Activated naive CD8-positive, alpha-beta T cell treated with anti-CD3 and anti-CD28 coated beads, Interleukin-2, amount 10 ng/mL, durations not matched to agents 7 days and 5 days (primary cell): ENCODE data around the gene MLF2. TPM values are rescaled to one million over a fixed set of nuclear protein-coding genes. Genes with fewer than 3 reads are reported as not detected.

Source experiments
- ATAC-seq: fragments of 150-1000 bp; cut with Tn5 transposase; one replicate; pipeline ENCODE4 v1.10.0; 2021; ENCODE audit warnings: low read depth, moderate library complexity
- POLR2A ChIA-PET: fragments of 350-600 bp; sonication (Branson Sonifier 250); formaldehyde crosslinking; loops from one replicate; lab custom pipeline; 2021; ENCODE audit warnings: antibody characterized with exemption; lab: Charles Lee
- DNase-seq: peaks from one replicate; pipeline ENCODE4 v3.0.0; 2021
- H3K27ac Mint-ChIP-seq: one replicate; pipeline ENCODE4 v1.8.0; 2022; ENCODE audit warnings: mild to moderate bottlenecking, mixed read lengths
- H3K27me3 Mint-ChIP-seq: one replicate; pipeline ENCODE4 v1.8.0; 2022; ENCODE audit warnings: mild to moderate bottlenecking, moderate library complexity, mixed read lengths
- H3K36me3 Mint-ChIP-seq: one replicate; pipeline ENCODE4 v1.8.0; 2021; ENCODE audit warnings: mild to moderate bottlenecking, mixed read lengths
- H3K4me1 Mint-ChIP-seq: one replicate; pipeline ENCODE4 v1.8.0; 2021; ENCODE audit warnings: mixed read lengths
- H3K4me3 Mint-ChIP-seq: one replicate; pipeline ENCODE4 v1.8.0; 2022; ENCODE audit warnings: mild to moderate bottlenecking, moderate library complexity, mixed read lengths
- H3K9me3 Mint-ChIP-seq: one replicate; pipeline ENCODE4 v1.8.0; 2021; ENCODE audit warnings: mixed read lengths
- total RNA-seq, 2 experiments: library from RNA; stranded (reverse); gene quantifications; one replicate each; pipeline ENCODE4 v1.2.3, GENCODE V29; 2021

MLF2 gene
- total RNA-seq, 2 experiments from 2014 or later: 108 to 118 TPM

DNA sequence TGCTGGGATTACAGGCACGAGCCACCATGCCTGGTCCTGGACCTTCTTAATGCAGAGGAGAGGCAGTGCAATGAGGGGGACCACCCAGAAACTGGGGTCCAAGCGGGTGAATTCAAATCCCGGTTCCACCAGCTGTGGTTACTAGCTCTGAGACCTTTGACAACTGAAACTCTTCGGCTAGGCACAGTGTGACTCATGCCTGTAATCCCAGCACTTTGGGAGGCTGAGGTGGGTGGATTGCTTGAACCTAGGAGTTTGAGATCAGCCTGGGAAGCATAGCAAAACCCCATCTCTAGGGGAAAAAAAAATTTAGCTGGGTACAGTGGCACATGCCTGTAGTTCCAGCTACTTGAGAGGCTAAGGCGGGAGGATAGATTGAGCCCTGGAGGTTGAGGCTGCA is 31.4 kb upstream of the MLF2 start:
- no peak overlapping the region for H3K4me3 Mint-ChIP-seq
- DNase-seq: no peak
- no peaks in the 10 kb centered on the region for H3K36me3 Mint-ChIP-seq
- H3K9me3 Mint-ChIP-seq: no peaks in the 10 kb centered on the region
- no peak for ATAC-seq
- H3K27me3 Mint-ChIP-seq: peaks cover 1% of the 10 kb centered on the region
- H3K27ac Mint-ChIP-seq: no peak overlapping the region
- POLR2A ChIA-PET: interaction anchor here (1.7 kb wide), 1 partner anchor 31 kb away, joined by 7 read pairs; the partner anchor contains the start of gene MLF2
- H3K4me1 Mint-ChIP-seq: peaks cover 25% of the 10 kb centered on the region

GRCh38 chr12:6783828-6784227 is 30.9 kb upstream of the MLF2 start:
- no peak overlapping the region for H3K27ac Mint-ChIP-seq
- ATAC-seq: no peak
- H3K27me3 Mint-ChIP-seq: no peaks in the 10 kb centered on the region
- POLR2A ChIA-PET: interaction anchor here (1.7 kb wide), 1 partner anchor 31 kb away, joined by 7 read pairs; the partner anchor contains the start of gene MLF2
- H3K9me3 Mint-ChIP-seq: no peaks in the 10 kb centered on the region
- H3K4me1 Mint-ChIP-seq: peaks cover 27% of the 10 kb centered on the region
- DNase-seq: no peak
- peaks cover under 1% of the 10 kb centered on the region for H3K36me3 Mint-ChIP-seq
- no peak overlapping the region for H3K4me3 Mint-ChIP-seq

- ATAC-seq (no peak), DNase-seq (no peak)
- Mint-ChIP-seq H3K9me3 (no peaks in the 10 kb centered on the region), H3K27ac (no peak overlapping the region), H3K4me1 (peaks cover 31% of the 10 kb centered on the region), H3K36me3 (peaks cover 7% of the 10 kb centered on the region), H3K4me3 (no peak overlapping the region), H3K27me3 (no peaks in the 10 kb centered on the region)
- POLR2A ChIA-PET: interaction anchor here (1.7 kb wide), 1 partner anchor 30 kb away, joined by 7 read pairs; the partner anchor contains the start of gene MLF2
Observed at GRCh38 chr12:6782850-6783566, 30.1 kb upstream of the MLF2 start.

DNA sequence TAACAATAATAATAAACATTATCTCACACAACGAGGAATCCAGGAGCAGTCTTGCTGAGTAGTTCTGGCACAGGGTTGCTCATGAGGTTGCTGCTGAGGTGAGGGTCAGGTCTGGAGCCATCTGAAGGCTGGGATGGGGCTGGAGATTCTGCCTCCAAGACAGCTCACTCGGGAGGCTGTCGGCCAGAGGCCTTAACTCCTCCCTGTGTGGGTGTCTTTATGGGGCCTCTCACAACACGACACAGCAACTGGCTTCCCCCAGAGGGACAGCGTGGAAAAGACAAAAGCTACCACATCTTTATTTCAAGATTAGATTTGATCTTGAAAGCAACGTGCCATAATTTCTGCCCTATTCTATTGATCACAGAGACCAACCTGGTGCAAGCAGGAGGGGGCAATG is 29.2 kb upstream of the MLF2 start:
- POLR2A ChIA-PET: interaction anchor here (0.8 to 2.7 kb wide), 2 partner anchors 29 to 93 kb away, joined by 5 to 16 read pairs; partner anchors contain the start of genes MLF2 and ZNF384
- no peak overlapping the region for H3K4me3 Mint-ChIP-seq
- H3K9me3 Mint-ChIP-seq: no peaks in the 10 kb centered on the region
- H3K27me3 Mint-ChIP-seq: no peaks in the 10 kb centered on the region
- no peak overlapping the region for H3K27ac Mint-ChIP-seq
- peaks cover 31% of the 10 kb centered on the region for H3K4me1 Mint-ChIP-seq
- no peak for ATAC-seq
- DNase-seq: no peak
- H3K36me3 Mint-ChIP-seq: peaks cover 9% of the 10 kb centered on the region

DNA sequence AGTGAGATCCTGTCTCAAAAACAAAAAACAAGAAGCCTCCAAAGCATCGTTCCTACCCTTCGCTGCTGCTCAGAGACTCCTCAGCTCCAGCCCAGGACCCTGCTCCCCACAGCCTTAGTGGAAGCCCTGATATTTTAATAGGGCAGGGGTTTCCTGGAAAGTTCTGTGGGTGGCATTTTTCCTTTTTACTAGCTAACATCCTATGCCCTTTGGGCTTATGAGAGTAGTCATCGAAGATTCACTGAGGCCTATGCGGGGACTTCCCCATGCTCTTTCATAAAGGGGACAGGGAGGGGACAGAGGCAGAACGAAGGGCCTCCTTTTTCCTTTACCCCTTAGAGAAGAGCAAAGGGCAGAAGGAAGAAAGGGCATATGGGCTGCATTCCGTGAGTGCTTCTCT is 27.6 kb upstream of the MLF2 start:
- POLR2A ChIA-PET: interaction anchor here (0.6 to 2.7 kb wide), 4 partner anchors 28 to 70 kb away, joined by 3 to 16 read pairs (median 3); partner anchors contain the start of genes CDCA3 and MLF2
- H3K27me3 Mint-ChIP-seq: no peaks in the 10 kb centered on the region
- H3K27ac Mint-ChIP-seq: peak overlapping the region; percentile 32
- no peak overlapping the region for H3K4me3 Mint-ChIP-seq
- H3K9me3 Mint-ChIP-seq: no peaks in the 10 kb centered on the region
- H3K4me1 Mint-ChIP-seq: peaks cover 27% of the 10 kb centered on the region
- ATAC-seq (no peak), DNase-seq (no peak)
- peaks cover 14% of the 10 kb centered on the region for H3K36me3 Mint-ChIP-seq

GRCh38 chr12:6779708-6780432 is 26.9 kb upstream of the MLF2 start:
- H3K27me3 Mint-ChIP-seq: no peaks in the 10 kb centered on the region
- no peak overlapping the region for H3K4me3 Mint-ChIP-seq
- peaks cover 19% of the 10 kb centered on the region for H3K36me3 Mint-ChIP-seq
- no peaks in the 10 kb centered on the region for H3K9me3 Mint-ChIP-seq
- peak overlapping the region; percentile 72 for H3K27ac Mint-ChIP-seq
- no peak for DNase-seq
- no peak for ATAC-seq
- POLR2A ChIA-PET: interaction anchor here (0.6 to 2.7 kb wide), 4 partner anchors 27 to 319 kb away, joined by 3 to 16 read pairs (median 3); partner anchors contain the start of genes CDCA3 and MLF2
- peaks cover 34% of the 10 kb centered on the region for H3K4me1 Mint-ChIP-seq

DNA sequence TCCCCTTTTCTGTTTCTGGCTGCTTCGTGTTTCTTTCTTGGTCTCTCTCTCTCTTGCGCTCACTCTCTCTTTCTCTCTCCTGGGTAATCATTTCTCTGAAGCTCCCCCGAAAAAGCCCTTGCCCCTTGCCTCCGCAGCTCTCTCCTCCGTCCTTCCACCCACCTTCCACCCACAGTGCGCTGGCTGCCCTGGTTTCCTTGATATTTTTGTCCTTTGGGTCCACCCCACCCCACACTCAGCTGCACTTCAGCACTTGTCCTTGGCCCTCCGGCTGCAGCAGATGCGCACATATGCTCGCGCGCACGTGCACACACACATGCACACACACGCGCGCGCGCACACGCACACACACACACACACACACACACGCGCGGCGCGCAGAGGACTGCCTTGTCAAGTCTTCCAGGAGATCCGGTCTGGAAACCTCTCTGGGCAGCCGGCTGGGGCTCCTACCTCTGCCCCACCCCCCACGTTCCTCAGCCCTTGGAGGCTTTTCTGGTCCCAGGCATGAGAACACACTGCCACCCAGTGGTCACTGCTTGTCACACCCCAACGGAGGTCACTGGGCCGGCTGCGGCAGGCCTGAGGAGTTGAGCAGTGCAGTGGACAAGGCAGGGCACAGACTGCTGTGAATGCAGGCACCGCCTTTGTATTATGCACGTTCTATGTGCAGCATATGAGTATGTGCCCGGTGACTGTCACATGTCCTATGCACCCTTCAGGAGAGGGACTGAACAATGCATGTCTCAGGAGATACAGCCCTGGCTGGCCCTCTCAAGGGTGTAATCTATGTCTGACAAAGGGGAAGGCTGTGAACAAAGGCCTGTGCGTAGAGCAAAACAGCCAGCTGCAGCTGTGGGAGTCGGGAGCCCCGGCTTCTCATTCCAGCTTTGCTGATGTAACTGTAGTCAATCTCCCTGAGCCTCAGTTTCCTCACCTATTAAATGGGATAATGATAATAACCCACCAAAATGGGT is 25.9 kb upstream of the MLF2 start:
- Mint-ChIP-seq H3K4me1 (peaks cover 40% of the 10 kb centered on the region), H3K27ac (peak overlapping the region; percentile 95), H3K27me3 (no peaks in the 10 kb centered on the region), H3K4me3 (peak overlapping the region; percentile 90), H3K36me3 (peaks cover 24% of the 10 kb centered on the region), H3K9me3 (no peaks in the 10 kb centered on the region)
- POLR2A ChIA-PET: interaction anchor here (0.7 to 1.5 kb wide), 8 partner anchors 12 to 182 kb away, joined by 3 to 14 read pairs (median 4); partner anchors contain the start of genes MLF2 and PTMS
- peak; percentile 72 for ATAC-seq
- peak; percentile 88 for DNase-seq

DNA sequence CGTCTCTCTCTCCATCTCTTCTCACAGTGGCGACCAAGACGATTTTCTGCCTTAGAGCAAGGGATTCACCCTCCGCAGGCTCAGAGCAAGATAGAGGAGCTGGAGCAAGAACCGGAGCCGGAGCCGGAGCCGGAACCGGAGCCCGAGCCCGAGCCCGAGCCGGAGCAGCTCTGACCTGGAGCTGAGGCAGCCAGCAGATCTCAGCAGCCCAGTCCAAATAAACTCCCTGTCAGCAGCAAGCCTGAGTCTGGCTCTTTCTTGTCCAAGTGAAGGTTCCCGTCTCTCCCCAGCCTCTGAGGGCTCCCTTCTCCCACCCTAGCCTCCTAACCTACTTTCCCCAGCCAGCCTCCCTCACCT is 25.3 kb upstream of the MLF2 start:
- POLR2A ChIA-PET: interaction anchor here (0.7 to 1.5 kb wide), 8 partner anchors 12 to 183 kb away, joined by 3 to 14 read pairs (median 4); partner anchors contain the start of genes MLF2 and PTMS
- peak overlapping the region; percentile 90 for H3K4me3 Mint-ChIP-seq
- peak overlapping the region; percentile 95 for H3K27ac Mint-ChIP-seq
- H3K4me1 Mint-ChIP-seq: peaks cover 42% of the 10 kb centered on the region
- peaks cover 26% of the 10 kb centered on the region for H3K36me3 Mint-ChIP-seq
- no peak for ATAC-seq
- no peaks in the 10 kb centered on the region for H3K9me3 Mint-ChIP-seq
- H3K27me3 Mint-ChIP-seq: no peaks in the 10 kb centered on the region
- no peak for DNase-seq

- H3K4me3 Mint-ChIP-seq: no peak overlapping the region
- H3K27ac Mint-ChIP-seq: no peak overlapping the region
- H3K4me1 Mint-ChIP-seq: peaks cover 46% of the 10 kb centered on the region
Observed at GRCh38 chr12:6777386-6777785, 24.4 kb upstream of the MLF2 start.

DNA sequence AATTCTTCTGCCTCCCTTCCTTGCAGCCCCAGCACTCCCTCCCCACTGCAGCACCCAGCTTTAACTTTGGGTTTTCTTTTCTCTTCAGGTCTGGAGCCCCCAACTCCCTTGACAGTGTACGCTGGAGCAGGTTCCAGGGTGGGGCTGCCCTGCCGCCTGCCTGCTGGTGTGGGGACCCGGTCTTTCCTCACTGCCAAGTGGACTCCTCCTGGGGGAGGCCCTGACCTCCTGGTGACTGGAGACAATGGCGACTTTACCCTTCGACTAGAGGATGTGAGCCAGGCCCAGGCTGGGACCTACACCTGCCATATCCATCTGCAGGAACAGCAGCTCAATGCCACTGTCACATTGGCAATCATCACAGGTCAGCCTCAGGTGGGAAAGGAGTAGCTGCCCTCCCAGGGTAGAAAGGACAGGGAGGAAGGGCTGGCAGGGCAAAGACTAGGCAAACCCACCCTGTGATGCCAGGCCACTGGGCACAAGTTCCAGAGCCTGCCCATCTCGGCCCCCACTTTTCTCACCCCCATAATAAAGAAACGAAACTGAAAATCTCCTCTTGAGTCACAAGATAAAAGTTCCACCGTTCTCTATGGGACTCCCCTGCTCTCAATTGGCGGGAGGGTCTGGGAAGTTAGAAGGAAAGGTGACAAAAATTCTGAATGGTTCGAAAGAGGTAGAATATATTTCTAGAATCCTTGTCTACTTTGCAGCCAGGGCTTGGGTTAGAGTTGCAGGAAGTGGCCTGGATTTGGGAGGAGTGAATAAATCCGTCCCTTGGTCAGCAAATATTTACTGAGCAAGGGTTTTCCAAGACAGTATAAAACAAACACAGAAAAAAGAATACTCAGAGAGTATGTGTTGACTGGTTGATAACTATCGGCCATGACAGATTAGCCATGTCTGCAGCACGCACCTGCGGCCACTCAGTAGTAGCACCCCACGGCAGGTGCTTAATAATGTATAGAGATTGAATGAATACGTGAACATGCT is 22.5 kb upstream of the MLF2 start:
- H3K36me3 Mint-ChIP-seq: peaks cover 31% of the 10 kb centered on the region

More at GRCh38 chr12:6777386-6777785, 24.4 kb upstream of the MLF2 start:
- H3K27me3 Mint-ChIP-seq: no peaks in the 10 kb centered on the region
- H3K9me3 Mint-ChIP-seq: no peaks in the 10 kb centered on the region
- DNase-seq (no peak), ATAC-seq (no peak)
- H3K36me3 Mint-ChIP-seq: peaks cover 26% of the 10 kb centered on the region
- POLR2A ChIA-PET: interaction anchor here (0.6 to 5.2 kb wide), 2 partner anchors 24 to 172 kb away, joined by 3 to 43 read pairs; partner anchors contain the start of gene MLF2

DNA sequence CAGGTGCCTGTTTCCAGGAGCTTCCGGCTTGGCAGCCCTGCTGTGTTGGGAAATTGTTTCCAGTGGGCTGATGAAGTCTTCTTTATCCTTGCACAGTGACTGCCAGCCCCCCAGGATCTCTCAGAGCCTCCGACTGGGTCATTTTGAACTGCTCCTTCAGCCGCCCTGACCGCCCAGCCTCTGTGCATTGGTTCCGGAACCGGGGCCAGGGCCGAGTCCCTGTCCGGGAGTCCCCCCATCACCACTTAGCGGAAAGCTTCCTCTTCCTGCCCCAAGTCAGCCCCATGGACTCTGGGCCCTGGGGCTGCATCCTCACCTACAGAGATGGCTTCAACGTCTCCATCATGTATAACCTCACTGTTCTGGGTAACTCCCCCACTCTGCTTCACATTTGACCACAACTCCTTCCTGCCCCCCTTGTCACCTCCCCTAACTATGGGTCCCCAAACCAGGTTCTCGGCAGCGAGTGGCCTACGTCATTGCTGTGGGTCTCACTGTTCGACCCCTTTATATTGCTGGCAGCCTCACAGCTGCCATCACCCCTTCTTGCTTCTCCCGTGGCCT is 21.6 kb upstream of the MLF2 start:
- H3K36me3 Mint-ChIP-seq: peaks cover 33% of the 10 kb centered on the region
- H3K9me3 Mint-ChIP-seq: no peaks in the 10 kb centered on the region
- POLR2A ChIA-PET: interaction anchor here (1.0 to 5.2 kb wide), 11 partner anchors 9 to 171 kb away, joined by 3 to 43 read pairs (median 6); partner anchors contain the start of genes CDCA3, COPS7A, MLF2 and PTMS
- peaks cover 3% of the 10 kb centered on the region for H3K27me3 Mint-ChIP-seq
- peaks cover 53% of the 10 kb centered on the region for H3K4me1 Mint-ChIP-seq
- peak overlapping the region; percentile 88 for H3K4me3 Mint-ChIP-seq
- H3K27ac Mint-ChIP-seq: peak overlapping the region; percentile 95
- peak; percentile 57 for ATAC-seq
- DNase-seq: peak; percentile 62

More for the DNA sequence above, 22.5 kb upstream of the MLF2 start:
- Mint-ChIP-seq H3K4me3 (peak overlapping the region; percentile 88), H3K4me1 (peaks cover 59% of the 10 kb centered on the region), H3K27me3 (no peaks in the 10 kb centered on the region), H3K9me3 (no peaks in the 10 kb centered on the region), H3K27ac (peak overlapping the region; percentile 95)
- DNase-seq (no peak), ATAC-seq (no peak)
- POLR2A ChIA-PET: interaction anchor here (1.0 to 5.2 kb wide), 9 partner anchors 10 to 87 kb away, joined by 3 to 43 read pairs (median 7); partner anchors contain the start of genes CDCA3, COPS7A, MLF2 and PTMS
